WTC11 (cell line): ENCODE data around the gene SLC6A2.

ENCODE experiments used
- ATF3 ChIP-seq: sonication (generic); formaldehyde crosslinking; conservative IDR thresholded peaks from 2 replicates; pipeline ENCODE4 v1.8.1; 2022; ENCODE audit warnings: mild to moderate bottlenecking, missing genetic modification reagents
- CBFB ChIP-seq: sonication (generic); formaldehyde crosslinking; IDR thresholded peaks from 2 replicates; pipeline ENCODE4 v1.8.1; 2022; ENCODE audit warnings: mild to moderate bottlenecking, low read depth, missing genetic modification reagents
- MYBL2 ChIP-seq: sonication (generic); formaldehyde crosslinking; IDR thresholded peaks from 2 replicates; pipeline ENCODE4 v1.8.1; 2023; ENCODE audit warnings: mild to moderate bottlenecking, moderate library complexity, missing genetic modification reagents
- NFYB ChIP-seq: sonication (generic); formaldehyde crosslinking; conservative IDR thresholded peaks from 2 replicates; pipeline ENCODE4 v1.8.0; 2022; ENCODE audit warnings: low read depth, missing genetic modification reagents
- TCF7 ChIP-seq: sonication (generic); formaldehyde crosslinking; IDR thresholded peaks from 2 replicates; pipeline ENCODE4 v1.8.0; 2022; ENCODE audit warnings: mild to moderate bottlenecking, low read depth, missing genetic modification reagents, moderate library complexity
- ZNF263 ChIP-seq: sonication (generic); formaldehyde crosslinking; IDR thresholded peaks from 2 replicates; pipeline ENCODE4 v1.8.1; 2022; ENCODE audit warnings: low read depth, mild to moderate bottlenecking, moderate library complexity, missing genetic modification reagents
- TF ChIP-seq, protein P1 (sequence below): fragments of 200-600 bp; IDR thresholded peaks from 2 replicates; pipeline ENCODE4 v1.8.0; 2022; ENCODE audit warnings: antibody characterized with exemption
- TF ChIP-seq, protein P2 (sequence below): sonication (generic); formaldehyde crosslinking; IDR thresholded peaks from 2 replicates; pipeline ENCODE4 v1.8.0; 2022; ENCODE audit warnings: mild to moderate bottlenecking, missing genetic modification reagents
- TF ChIP-seq, protein P3 (sequence below): sonication (generic); formaldehyde crosslinking; IDR thresholded peaks from 2 replicates; pipeline ENCODE4 v1.8.1; 2023; ENCODE audit warnings: mild to moderate bottlenecking, missing genetic modification reagents

- TF ChIP-seq MYBL2 (CRISPR knock-in tag) (no peak), CBFB (CRISPR knock-in tag) (no peak), NFYB (CRISPR knock-in tag) (no peak), TCF7 (CRISPR knock-in tag) (no peak), ATF3 (CRISPR knock-in tag) (no peak), ZNF263 (CRISPR knock-in tag) (no peak)
- TF ChIP-seq, protein P1, sequence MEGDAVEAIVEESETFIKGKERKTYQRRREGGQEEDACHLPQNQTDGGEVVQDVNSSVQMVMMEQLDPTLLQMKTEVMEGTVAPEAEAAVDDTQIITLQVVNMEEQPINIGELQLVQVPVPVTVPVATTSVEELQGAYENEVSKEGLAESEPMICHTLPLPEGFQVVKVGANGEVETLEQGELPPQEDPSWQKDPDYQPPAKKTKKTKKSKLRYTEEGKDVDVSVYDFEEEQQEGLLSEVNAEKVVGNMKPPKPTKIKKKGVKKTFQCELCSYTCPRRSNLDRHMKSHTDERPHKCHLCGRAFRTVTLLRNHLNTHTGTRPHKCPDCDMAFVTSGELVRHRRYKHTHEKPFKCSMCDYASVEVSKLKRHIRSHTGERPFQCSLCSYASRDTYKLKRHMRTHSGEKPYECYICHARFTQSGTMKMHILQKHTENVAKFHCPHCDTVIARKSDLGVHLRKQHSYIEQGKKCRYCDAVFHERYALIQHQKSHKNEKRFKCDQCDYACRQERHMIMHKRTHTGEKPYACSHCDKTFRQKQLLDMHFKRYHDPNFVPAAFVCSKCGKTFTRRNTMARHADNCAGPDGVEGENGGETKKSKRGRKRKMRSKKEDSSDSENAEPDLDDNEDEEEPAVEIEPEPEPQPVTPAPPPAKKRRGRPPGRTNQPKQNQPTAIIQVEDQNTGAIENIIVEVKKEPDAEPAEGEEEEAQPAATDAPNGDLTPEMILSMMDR: peak; percentile 70
- TF ChIP-seq, protein P2, sequence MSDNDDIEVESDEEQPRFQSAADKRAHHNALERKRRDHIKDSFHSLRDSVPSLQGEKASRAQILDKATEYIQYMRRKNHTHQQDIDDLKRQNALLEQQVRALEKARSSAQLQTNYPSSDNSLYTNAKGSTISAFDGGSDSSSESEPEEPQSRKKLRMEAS (CRISPR knock-in tag): no peak
- TF ChIP-seq, protein P3, sequence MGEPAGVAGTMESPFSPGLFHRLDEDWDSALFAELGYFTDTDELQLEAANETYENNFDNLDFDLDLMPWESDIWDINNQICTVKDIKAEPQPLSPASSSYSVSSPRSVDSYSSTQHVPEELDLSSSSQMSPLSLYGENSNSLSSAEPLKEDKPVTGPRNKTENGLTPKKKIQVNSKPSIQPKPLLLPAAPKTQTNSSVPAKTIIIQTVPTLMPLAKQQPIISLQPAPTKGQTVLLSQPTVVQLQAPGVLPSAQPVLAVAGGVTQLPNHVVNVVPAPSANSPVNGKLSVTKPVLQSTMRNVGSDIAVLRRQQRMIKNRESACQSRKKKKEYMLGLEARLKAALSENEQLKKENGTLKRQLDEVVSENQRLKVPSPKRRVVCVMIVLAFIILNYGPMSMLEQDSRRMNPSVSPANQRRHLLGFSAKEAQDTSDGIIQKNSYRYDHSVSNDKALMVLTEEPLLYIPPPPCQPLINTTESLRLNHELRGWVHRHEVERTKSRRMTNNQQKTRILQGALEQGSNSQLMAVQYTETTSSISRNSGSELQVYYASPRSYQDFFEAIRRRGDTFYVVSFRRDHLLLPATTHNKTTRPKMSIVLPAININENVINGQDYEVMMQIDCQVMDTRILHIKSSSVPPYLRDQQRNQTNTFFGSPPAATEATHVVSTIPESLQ (CRISPR knock-in tag): no peak
Observed at GRCh38 chr16:55701442-55702319, 45.9 kb downstream of the SLC6A2 start.
